Mucosa of rectum (tissue), 2 donors: ENCODE measurements around the gene SPHK1.

Source experiments
- H3K27ac ChIP-seq, 2 donors: one replicate each; pipeline ENCODE4 v1.7.0; 2013; ENCODE audit warnings: inconsistent platforms in 2 of 2, low read depth in 2 of 2, low read length in 2 of 2
- H3K27me3 ChIP-seq, 2 donors: one replicate each; pipeline ENCODE4 v1.7.0; 2013; ENCODE audit warnings: low read length in 2 of 2; ENCODE audit not compliant: control insufficient read depth in 2 of 2, insufficient read depth in 2 of 2
- H3K36me3 ChIP-seq, 2 donors: one replicate each; pipeline ENCODE4 v1.7.0; 2013; ENCODE audit warnings: low read length in 2 of 2; ENCODE audit not compliant: control insufficient read depth in 2 of 2, insufficient read depth in 2 of 2
- H3K4me1 ChIP-seq, 2 donors: one replicate each; pipeline ENCODE4 v1.7.0; 2013; ENCODE audit warnings: low read length in 2 of 2, mild to moderate bottlenecking in 1 of 2; ENCODE audit not compliant: control insufficient read depth in 2 of 2, insufficient read depth in 2 of 2
- H3K4me3 ChIP-seq, 2 donors: one replicate each; pipeline ENCODE4 v1.7.0; 2013; ENCODE audit warnings: low read length in 2 of 2
- H3K9ac ChIP-seq, 2 donors: one replicate each; pipeline ENCODE4 v1.7.0; 2013; ENCODE audit warnings: low read length in 2 of 2, low read depth in 1 of 2, mild to moderate bottlenecking in 1 of 2
- H3K9me3 ChIP-seq, 2 donors: one replicate each; pipeline ENCODE4 v1.7.0; 2013; ENCODE audit warnings: low read length in 2 of 2; ENCODE audit not compliant: control insufficient read depth in 2 of 2
- donor health status: healthy.
- donor health status: Normal muscosa, but diverticular disease.

Gene SPHK1

GRCh38 chr17:76371656-76372628 lies 12.5 kb upstream of the SPHK1 start:
- peaks cover 0 to 2% of the 10 kb centered on the region in 2 donors for H3K4me1 ChIP-seq
- H3K9me3 ChIP-seq: no peaks in the 10 kb centered on the region
- no peaks in the 10 kb centered on the region for H3K36me3 ChIP-seq
- H3K9ac ChIP-seq: no peak overlapping the region
- no peaks in the 10 kb centered on the region for H3K27me3 ChIP-seq
- no peak overlapping the region for H3K4me3 ChIP-seq
- no peak overlapping the region for H3K27ac ChIP-seq

- Histone ChIP-seq H3K9me3 (no peaks in the 10 kb centered on the region), H3K27ac (no peak overlapping the region), H3K4me1 (no peaks in the 10 kb centered on the region)
Measured at GRCh38 chr17:76376318-76377133, 7.9 kb upstream of the SPHK1 start.

GRCh38 chr17:76378548-76379274 lies 5.7 kb upstream of the SPHK1 start:
- H3K4me1 ChIP-seq: peaks cover 9% of the 10 kb centered on the region in 2 donors
- no peak overlapping the region for H3K27ac ChIP-seq
- H3K27me3 ChIP-seq: peaks cover 0 to 2% of the 10 kb centered on the region in 2 donors
- H3K36me3 ChIP-seq: no peaks in the 10 kb centered on the region
- H3K4me3 ChIP-seq: no peak overlapping the region
- no peaks in the 10 kb centered on the region for H3K9me3 ChIP-seq
- H3K9ac ChIP-seq: no peak overlapping the region

More at GRCh38 chr17:76376318-76377133, 7.9 kb upstream of the SPHK1 start:
- Histone ChIP-seq H3K27me3 (no peaks in the 10 kb centered on the region), H3K36me3 (no peaks in the 10 kb centered on the region), H3K9ac (no peak overlapping the region), H3K4me3 (no peak overlapping the region)

GRCh38 chr17:76379275-76379641 lies 5.2 kb upstream of the SPHK1 start:
- no peaks in the 10 kb centered on the region for H3K36me3 ChIP-seq
- peaks cover 0 to 2% of the 10 kb centered on the region in 2 donors for H3K27me3 ChIP-seq
- peaks cover 11 to 13% of the 10 kb centered on the region in 2 donors for H3K4me1 ChIP-seq
- H3K27ac ChIP-seq: no peak overlapping the region
- no peak overlapping the region for H3K9ac ChIP-seq
- H3K4me3 ChIP-seq: no peak overlapping the region
- no peaks in the 10 kb centered on the region for H3K9me3 ChIP-seq

- Histone ChIP-seq H3K4me1 (peaks cover 12 to 17% of the 10 kb centered on the region in 2 donors), H3K27ac (no peak overlapping the region), H3K27me3 (peaks cover 0 to 2% of the 10 kb centered on the region in 2 donors), H3K9me3 (no peaks in the 10 kb centered on the region), H3K9ac (no peak overlapping the region), H3K36me3 (no peaks in the 10 kb centered on the region), H3K4me3 (no peak overlapping the region)
Measured at GRCh38 chr17:76379646-76380376, 4.6 kb upstream of the SPHK1 start.

GRCh38 chr17:76381633-76382350 lies 2.6 kb upstream of the SPHK1 start:
- H3K9ac ChIP-seq: no peak overlapping the region
- no peaks in the 10 kb centered on the region for H3K36me3 ChIP-seq
- H3K27me3 ChIP-seq: peaks cover 0 to 2% of the 10 kb centered on the region in 2 donors
- H3K4me1 ChIP-seq: peaks cover 27 to 32% of the 10 kb centered on the region in 2 donors
- H3K4me3 ChIP-seq: no peak overlapping the region
- H3K9me3 ChIP-seq: no peaks in the 10 kb centered on the region
- no peak overlapping the region for H3K27ac ChIP-seq

- Histone ChIP-seq H3K9ac (peak overlapping the region in 1 of 2 donors; percentile 63), H3K4me1 (peaks cover 27 to 32% of the 10 kb centered on the region in 2 donors), H3K4me3 (peak overlapping the region; percentile 67 to 69), H3K27ac (peak overlapping the region; percentile 32 to 48), H3K27me3 (peaks cover 0 to 2% of the 10 kb centered on the region in 2 donors), H3K9me3 (no peaks in the 10 kb centered on the region), H3K36me3 (no peaks in the 10 kb centered on the region)
Measured at GRCh38 chr17:76382351-76382802, 2.0 kb upstream of the SPHK1 start.

GRCh38 chr17:76382803-76383545 lies 1.4 kb upstream of the SPHK1 start:
- H3K27me3 ChIP-seq: peaks cover 0 to 2% of the 10 kb centered on the region in 2 donors
- H3K9me3 ChIP-seq: no peaks in the 10 kb centered on the region
- H3K27ac ChIP-seq: peak overlapping the region; percentile 48 to 56

More at GRCh38 chr17:76382803-76383545, 1.4 kb upstream of the SPHK1 start:
- Histone ChIP-seq H3K4me1 (peaks cover 27 to 32% of the 10 kb centered on the region in 2 donors), H3K36me3 (no peaks in the 10 kb centered on the region), H3K9ac (peak overlapping the region in 1 of 2 donors; percentile 63), H3K4me3 (peak overlapping the region; percentile 67 to 69)
